Peyer's patch (tissue), 4 donors: ENCODE results near the gene GNAQ. TPM values are rescaled to one million over a fixed set of nuclear protein-coding genes. Genes with fewer than 3 reads are reported as not detected.

Experiments used
- DNase-seq, 3 donors: peaks; one replicate each; pipeline ENCODE4 v3.0.0-alpha.2; 2017 to 2019
- H3K27ac ChIP-seq, 4 donors: fragments of 200-600 bp; sonication (generic); one replicate each; pipeline ENCODE4 v1.5.1; 2016 to 2019
- H3K27me3 ChIP-seq, 2 donors: fragments of 200-600 bp; sonication (generic); one replicate each; pipeline ENCODE4 v1.5.1; 2019
- H3K36me3 ChIP-seq, 3 donors: fragments of 200-600 bp; sonication (generic); one replicate each; pipeline ENCODE4 v1.5.1; 2016 to 2019
- H3K4me1 ChIP-seq, 4 donors: fragments of 200-600 bp; sonication (generic); one replicate each; pipeline ENCODE4 v1.5.1; 2016 to 2019
- H3K4me3 ChIP-seq, 4 donors: fragments of 200-600 bp; sonication (generic); 1 replicate in 3 of 4; 2 replicates in 1 of 4; pipeline ENCODE4 v1.5.1; 2016 to 2019; ENCODE audit warnings: mild to moderate bottlenecking in 1 of 4
- H3K9me3 ChIP-seq, 4 donors: fragments of 200-600 bp; sonication (generic); one replicate each; pipeline ENCODE4 v1.5.1; 2016 to 2019; ENCODE audit warnings: mild to moderate bottlenecking in 1 of 4
- CTCF ChIP-seq, 6 experiments: fragments of 450-650 bp in 4 of 6; fragments of 200-600 bp in 2 of 6; sonication (generic) in 1 of 6; IDR thresholded peaks; one replicate each; pipeline ENCODE4 v1.5.1; 2017 to 2019; ENCODE audit warnings: antibody characterized with exemption in 6 of 6, mild to moderate bottlenecking in 3 of 6, moderate library complexity in 1 of 6
- POLR2A ChIP-seq, 2 donors: fragments of 450-650 bp; IDR thresholded peaks; one replicate each; pipeline ENCODE4 v1.5.1; 2017; ENCODE audit warnings: antibody characterized with exemption in 2 of 2, mild to moderate bottlenecking in 2 of 2, moderate library complexity in 2 of 2
- total RNA-seq, 4 donors: library from RNA; depleted of rRNA; stranded (reverse); fragments of >200 nt; gene quantifications; one replicate each; pipeline ENCODE4 v1.1.0, GENCODE V29; 2016

GNAQ gene
- total RNA-seq, 4 donors from 2014 or later: 28.7 to 45.4 (median 33.5) TPM

DNA sequence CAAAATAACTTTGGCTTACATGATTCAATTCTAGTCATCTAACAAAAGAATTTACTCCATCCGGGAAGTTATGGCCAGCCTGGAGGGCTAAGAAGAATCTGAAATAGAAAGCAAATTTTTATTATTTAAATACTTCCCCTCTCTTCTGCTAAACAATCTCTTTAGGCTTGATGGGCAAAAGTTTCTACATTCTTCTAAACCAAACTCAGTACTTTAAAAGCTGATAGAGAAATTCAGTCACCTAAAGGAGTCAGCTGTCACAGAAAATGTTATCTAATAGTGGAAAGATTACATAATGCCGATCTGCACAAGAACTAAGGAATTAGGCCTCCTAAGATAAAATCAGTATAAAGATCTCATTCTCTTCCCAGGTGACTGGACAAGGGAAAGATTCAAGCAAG, 32.4 kb downstream of the GNAQ start:
- TF ChIP-seq POLR2A (IDR thresholded peaks at IDR 0.05) (no peak), CTCF (IDR thresholded peaks at IDR 0.05) (no peak)
- Histone ChIP-seq H3K4me1 (peaks cover 0 to 11% (median 0%) of the 10 kb centered on the region in 4 donors), H3K9me3 (no peaks in the 10 kb centered on the region), H3K27me3 (no peaks in the 10 kb centered on the region), H3K4me3 (no peak overlapping the region), H3K27ac (no peak overlapping the region), H3K36me3 (no peaks in the 10 kb centered on the region)
- DNase-seq: no peak

GRCh38 chr9:77997611-77998284, 33.9 kb downstream of the GNAQ start:
- H3K4me3 ChIP-seq: no peak overlapping the region
- no peak for DNase-seq
- H3K27me3 ChIP-seq: no peaks in the 10 kb centered on the region
- no peaks in the 10 kb centered on the region for H3K9me3 ChIP-seq
- TF ChIP-seq CTCF (IDR thresholded peaks at IDR 0.05) (no peak), POLR2A (IDR thresholded peaks at IDR 0.05) (no peak)
- no peaks in the 10 kb centered on the region for H3K36me3 ChIP-seq
- peaks cover 0 to 5% (median 0%) of the 10 kb centered on the region in 4 donors for H3K4me1 ChIP-seq
- H3K27ac ChIP-seq: no peak overlapping the region

GRCh38 chr9:77996696-77997095, 34.9 kb downstream of the GNAQ start:
- H3K27ac ChIP-seq: no peak overlapping the region
- no peak for TF ChIP-seq CTCF (IDR thresholded peaks at IDR 0.05)
- TF ChIP-seq POLR2A (IDR thresholded peaks at IDR 0.05): no peak
- no peaks in the 10 kb centered on the region for H3K9me3 ChIP-seq
- H3K36me3 ChIP-seq: no peaks in the 10 kb centered on the region
- no peak for DNase-seq
- H3K4me3 ChIP-seq: no peak overlapping the region
- peaks cover 0 to 5% (median 0%) of the 10 kb centered on the region in 4 donors for H3K4me1 ChIP-seq
- H3K27me3 ChIP-seq: no peaks in the 10 kb centered on the region

- no peak overlapping the region for H3K4me3 ChIP-seq
- H3K36me3 ChIP-seq: no peaks in the 10 kb centered on the region
- no peaks in the 10 kb centered on the region for H3K27me3 ChIP-seq
- TF ChIP-seq POLR2A (IDR thresholded peaks at IDR 0.05): no peak
- no peak for TF ChIP-seq CTCF (IDR thresholded peaks at IDR 0.05)
- no peak for DNase-seq
- peaks cover 0 to 31% (median 2%) of the 10 kb centered on the region in 4 donors for H3K4me1 ChIP-seq
- no peaks in the 10 kb centered on the region for H3K9me3 ChIP-seq
- no peak overlapping the region for H3K27ac ChIP-seq
These were observed 40.4 kb downstream of the GNAQ start for GRCh38 chr9:77991191-77991590.

DNA sequence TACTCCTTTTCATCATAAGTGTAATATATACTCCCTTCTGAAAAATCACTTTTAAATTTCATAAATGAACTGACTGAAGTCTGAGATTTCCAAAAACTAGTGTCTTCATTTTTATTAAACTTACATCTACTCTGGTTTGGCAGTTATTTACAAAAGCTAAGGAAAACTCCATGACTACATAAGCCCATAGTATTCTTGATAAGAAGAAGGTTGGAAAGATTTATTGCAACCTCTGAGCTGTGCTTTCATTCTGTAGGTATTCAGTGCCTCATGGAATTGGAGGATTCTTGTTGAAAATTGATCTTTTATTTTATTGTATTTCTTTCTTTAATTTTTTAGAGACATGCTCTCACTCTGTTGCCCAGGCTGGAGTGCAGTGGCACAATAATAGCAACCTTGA, 41.7 kb downstream of the GNAQ start:
- Histone ChIP-seq H3K27me3 (no peaks in the 10 kb centered on the region), H3K9me3 (no peaks in the 10 kb centered on the region), H3K27ac (no peak overlapping the region), H3K4me1 (peaks cover 0 to 42% (median 2%) of the 10 kb centered on the region in 4 donors), H3K36me3 (no peaks in the 10 kb centered on the region), H3K4me3 (no peak overlapping the region)
- no peak for DNase-seq
- TF ChIP-seq CTCF (IDR thresholded peaks at IDR 0.05): no peak
- no peak for TF ChIP-seq POLR2A (IDR thresholded peaks at IDR 0.05)
